Measurements from ENCODE around the gene FLVCR2. TPM values are rescaled to one million over a fixed set of nuclear protein-coding genes. Genes with fewer than 3 reads are reported as not detected.

The FLVCR2 gene
- total RNA-seq, 2 experiments from 2014 or later: 0.50 to 4.4 TPM

DNA sequence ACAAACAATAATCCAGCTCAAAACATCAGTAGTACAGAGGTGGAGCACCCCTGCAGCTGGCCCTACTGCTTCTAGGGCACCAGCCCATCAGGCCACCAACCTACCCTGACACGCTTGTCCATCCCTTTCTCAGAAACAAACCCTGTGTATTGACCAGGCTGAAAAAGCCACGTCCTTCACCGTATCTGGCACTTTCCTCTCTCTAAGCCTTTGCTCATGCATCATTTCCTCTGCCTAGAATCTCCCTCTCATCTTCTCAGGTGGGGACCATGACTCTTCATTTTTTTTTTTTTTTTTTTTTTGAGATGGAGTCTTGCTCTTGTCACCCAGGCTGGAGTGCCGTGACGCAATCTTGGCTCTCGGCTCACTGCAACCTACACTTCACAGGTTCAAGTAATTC lies 25.3 kb upstream of the FLVCR2 start:
- no peak overlapping the region for H3K27ac Mint-ChIP-seq
- no peak for ATAC-seq
- ChIA-PET POLR2A (interaction anchor here (1.0 to 1.9 kb wide), 3 partner anchors 10 to 32 kb away, joined by 3 to 4 read pairs (median 3); no protein-coding TSS in a partner anchor), CTCF (interaction anchor here (1.1 to 2.2 kb wide), 3 partner anchors 8 to 246 kb away, joined by 4 to 15 read pairs (median 7); no protein-coding TSS in a partner anchor)
- intact Hi-C loops (cut with micrococcal nuclease): no loop called here
- peaks cover 40% of the 10 kb centered on the region for H3K4me1 Mint-ChIP-seq (ENCODE audit: low read depth)
- no peaks in the 10 kb centered on the region for H3K9me3 Mint-ChIP-seq
- no peak overlapping the region for H3K4me3 Mint-ChIP-seq
- no peak for DNase-seq
- TF ChIP-seq, protein P1, sequence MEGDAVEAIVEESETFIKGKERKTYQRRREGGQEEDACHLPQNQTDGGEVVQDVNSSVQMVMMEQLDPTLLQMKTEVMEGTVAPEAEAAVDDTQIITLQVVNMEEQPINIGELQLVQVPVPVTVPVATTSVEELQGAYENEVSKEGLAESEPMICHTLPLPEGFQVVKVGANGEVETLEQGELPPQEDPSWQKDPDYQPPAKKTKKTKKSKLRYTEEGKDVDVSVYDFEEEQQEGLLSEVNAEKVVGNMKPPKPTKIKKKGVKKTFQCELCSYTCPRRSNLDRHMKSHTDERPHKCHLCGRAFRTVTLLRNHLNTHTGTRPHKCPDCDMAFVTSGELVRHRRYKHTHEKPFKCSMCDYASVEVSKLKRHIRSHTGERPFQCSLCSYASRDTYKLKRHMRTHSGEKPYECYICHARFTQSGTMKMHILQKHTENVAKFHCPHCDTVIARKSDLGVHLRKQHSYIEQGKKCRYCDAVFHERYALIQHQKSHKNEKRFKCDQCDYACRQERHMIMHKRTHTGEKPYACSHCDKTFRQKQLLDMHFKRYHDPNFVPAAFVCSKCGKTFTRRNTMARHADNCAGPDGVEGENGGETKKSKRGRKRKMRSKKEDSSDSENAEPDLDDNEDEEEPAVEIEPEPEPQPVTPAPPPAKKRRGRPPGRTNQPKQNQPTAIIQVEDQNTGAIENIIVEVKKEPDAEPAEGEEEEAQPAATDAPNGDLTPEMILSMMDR (IDR thresholded peaks at IDR 0.05): no peak
- H3K36me3 Mint-ChIP-seq (ENCODE audit: low read depth): no peaks in the 10 kb centered on the region
- H3K27me3 Mint-ChIP-seq: no peaks in the 10 kb centered on the region

DNA sequence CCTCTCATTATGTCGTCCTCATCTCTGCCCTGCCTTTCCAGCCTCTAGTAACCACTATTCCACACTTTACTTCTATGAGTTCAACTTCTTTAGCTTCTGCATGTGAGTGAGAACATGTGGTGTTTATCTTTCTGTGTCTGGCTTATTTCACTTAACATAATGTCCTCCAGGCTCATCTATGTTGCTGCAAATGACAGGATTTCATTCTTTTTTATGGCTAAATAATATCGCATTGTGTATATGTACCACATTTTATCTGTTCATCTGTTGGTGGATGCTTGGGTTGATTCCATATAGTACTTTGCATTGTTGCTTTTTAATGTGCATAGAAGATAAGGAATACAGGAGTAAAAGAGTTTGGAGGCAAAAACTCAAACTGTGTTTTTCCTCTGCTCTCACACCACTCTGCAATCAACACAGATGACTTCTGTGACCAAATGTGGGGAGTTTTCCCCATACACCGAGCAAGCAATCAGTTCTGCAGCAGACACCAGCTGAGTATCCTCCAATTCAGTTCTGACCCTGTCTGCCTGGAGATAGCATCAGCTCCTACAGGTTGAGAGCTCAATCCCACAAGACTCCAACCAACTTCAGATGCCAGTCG lies 24.6 kb upstream of the FLVCR2 start:
- POLR2A ChIA-PET: interaction anchor here (0.9 kb wide), 1 partner anchor 11 kb away, joined by 3 read pairs; no protein-coding TSS in a partner anchor
- H3K4me3 Mint-ChIP-seq: no peak overlapping the region
- no peaks in the 10 kb centered on the region for H3K27me3 Mint-ChIP-seq
- ATAC-seq (no peak), DNase-seq (no peak)
- H3K9me3 Mint-ChIP-seq: no peaks in the 10 kb centered on the region
- CTCF ChIA-PET: interaction anchor here (0.7 to 2.4 kb wide), 5 partner anchors 13 to 65 kb away, joined by 3 to 7 read pairs (median 3); no protein-coding TSS in a partner anchor
- no peak overlapping the region for H3K27ac Mint-ChIP-seq
- H3K4me1 Mint-ChIP-seq (ENCODE audit: low read depth): peaks cover 39% of the 10 kb centered on the region
- TF ChIP-seq, protein P1 (IDR thresholded peaks at IDR 0.05): no peak
- intact Hi-C loops (cut with micrococcal nuclease): no loop called here
- no peaks in the 10 kb centered on the region for H3K36me3 Mint-ChIP-seq (ENCODE audit: low read depth)

DNA sequence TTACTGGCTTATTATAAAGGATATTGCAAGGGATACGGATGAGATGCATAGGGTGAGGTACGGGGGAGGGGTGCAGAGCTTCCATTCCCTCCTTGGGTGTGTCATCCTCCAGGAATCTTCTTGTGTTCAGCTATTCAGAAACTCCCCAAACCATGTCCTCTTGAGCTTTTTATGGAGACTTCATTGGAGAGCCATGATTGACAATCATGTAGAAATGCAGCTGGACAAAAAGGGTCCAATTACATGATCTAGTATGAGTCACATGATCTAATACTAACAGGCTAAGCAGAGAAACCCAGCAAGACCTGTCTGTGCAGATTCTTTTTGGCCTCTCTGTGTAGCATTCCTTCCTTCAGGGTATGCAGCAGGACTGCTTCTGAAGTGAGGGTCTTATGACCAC lies 23.9 kb upstream of the FLVCR2 start:
- no peak overlapping the region for H3K4me3 Mint-ChIP-seq
- POLR2A ChIA-PET: interaction anchor here (0.9 kb wide), 1 partner anchor 12 kb away, joined by 3 read pairs; no protein-coding TSS in a partner anchor
- H3K9me3 Mint-ChIP-seq: no peaks in the 10 kb centered on the region
- TF ChIP-seq, protein P1 (IDR thresholded peaks at IDR 0.05): no peak
- no peak for ATAC-seq
- H3K27me3 Mint-ChIP-seq: no peaks in the 10 kb centered on the region
- peaks cover 40% of the 10 kb centered on the region for H3K4me1 Mint-ChIP-seq (ENCODE audit: low read depth)
- no peak for DNase-seq
- intact Hi-C loops (cut with micrococcal nuclease): no loop called here
- CTCF ChIA-PET: interaction anchor here (0.7 to 2.4 kb wide), 4 partner anchors 12 to 65 kb away, joined by 3 to 7 read pairs (median 4); no protein-coding TSS in a partner anchor
- H3K36me3 Mint-ChIP-seq (ENCODE audit: low read depth): no peaks in the 10 kb centered on the region
- no peak overlapping the region for H3K27ac Mint-ChIP-seq

DNA sequence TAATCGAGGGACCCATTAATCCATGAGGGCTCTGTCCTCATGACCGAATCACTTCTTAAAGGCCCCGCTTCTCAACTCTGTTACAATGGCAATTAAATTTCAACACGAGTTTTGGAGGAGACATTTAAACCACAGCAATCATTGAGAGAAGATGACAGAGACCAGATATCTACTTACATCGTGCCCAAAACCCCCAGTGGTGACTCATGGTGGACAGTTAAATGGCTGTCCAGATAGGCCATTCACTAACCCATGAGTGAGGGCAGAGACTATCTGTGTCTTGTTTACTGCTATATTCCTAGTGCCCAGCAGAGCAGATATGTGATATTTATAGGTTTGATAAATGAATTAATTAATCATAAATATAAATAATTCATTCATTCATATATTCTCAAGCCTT lies 20.0 kb upstream of the FLVCR2 start:
- Mint-ChIP-seq H3K4me1 (ENCODE audit: low read depth) (peaks cover 59% of the 10 kb centered on the region), H3K27ac (peak overlapping the region; percentile 44), H3K4me3 (no peak overlapping the region), H3K9me3 (no peaks in the 10 kb centered on the region), H3K27me3 (no peaks in the 10 kb centered on the region), H3K36me3 (ENCODE audit: low read depth) (no peaks in the 10 kb centered on the region)
- intact Hi-C loops (cut with micrococcal nuclease): no loop called here
- ChIA-PET POLR2A (interaction anchor here (0.6 to 0.7 kb wide), 2 partner anchors 8 to 35 kb away, joined by 3 to 4 read pairs; no protein-coding TSS in a partner anchor), CTCF (interaction anchor here (3.7 to 5.8 kb wide), 2 partner anchors 38 to 70 kb away, joined by 30 to 87 read pairs; partner anchors contain the start of gene BATF)
- TF ChIP-seq, protein P1 (IDR thresholded peaks at IDR 0.05): no peak
- ATAC-seq (no peak), DNase-seq (peak; percentile 37)

DNA sequence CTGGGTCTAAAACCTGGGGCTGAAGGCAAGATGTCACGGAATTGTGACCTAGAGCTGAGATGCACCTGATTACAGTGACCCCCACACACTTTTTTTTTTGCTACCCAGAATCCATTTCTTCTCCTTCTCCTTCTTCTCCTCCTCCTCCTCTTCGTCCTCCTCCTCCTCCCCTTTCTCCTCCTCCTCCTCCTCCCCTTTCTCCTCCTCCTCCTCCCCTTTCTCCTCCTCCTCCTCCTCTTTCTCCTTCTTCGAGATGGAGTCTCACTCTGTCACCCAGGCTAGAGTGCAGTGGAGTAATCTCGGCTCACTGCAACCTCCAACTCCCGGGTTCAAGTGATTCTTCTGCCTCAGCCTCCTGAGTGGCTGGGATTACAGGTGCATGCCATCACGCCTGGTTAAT lies 19.4 kb upstream of the FLVCR2 start:
- no peak overlapping the region for H3K4me3 Mint-ChIP-seq
- no peaks in the 10 kb centered on the region for H3K27me3 Mint-ChIP-seq
- ChIA-PET CTCF (interaction anchor here (1.3 to 6.1 kb wide), 7 partner anchors 14 to 71 kb away, joined by 3 to 87 read pairs (median 30); partner anchors contain the start of genes BATF and FLVCR2), POLR2A (interaction anchor here (0.6 to 5.2 kb wide), 6 partner anchors 8 to 62 kb away, joined by 3 to 27 read pairs (median 4); no protein-coding TSS in a partner anchor)
- ATAC-seq (no peak), DNase-seq (no peak)
- H3K27ac Mint-ChIP-seq: peak overlapping the region; percentile 91
- peaks cover 59% of the 10 kb centered on the region for H3K4me1 Mint-ChIP-seq (ENCODE audit: low read depth)
- intact Hi-C loops (cut with micrococcal nuclease): no loop called here
- H3K36me3 Mint-ChIP-seq (ENCODE audit: low read depth): no peaks in the 10 kb centered on the region
- H3K9me3 Mint-ChIP-seq: no peaks in the 10 kb centered on the region
- TF ChIP-seq, protein P1 (IDR thresholded peaks at IDR 0.05): no peak
